Cardiac muscle cell (in vitro differentiated cells and primary cell): ENCODE results near the gene CLCN2. TPM values are rescaled to one million over a fixed set of nuclear protein-coding genes. Genes with fewer than 3 reads are reported as not detected.

Source experiments
- DNase-seq, 2 donors: peaks; one replicate each; pipeline versions ENCODE4 v3.0.0 to v3.0.0-alpha.2; 2010 to 2017; ENCODE audit warnings: low read depth in 1 of 2, low spot score in 1 of 2
- H3K27ac ChIP-seq: fragments of 200-600 bp; sonication (generic); 2 replicates; pipeline ENCODE4 v1.5.1; 2016
- H3K27me3 ChIP-seq: fragments of 200-600 bp; sonication (generic); 2 replicates; pipeline ENCODE4 v1.6.0; 2016; ENCODE audit warnings: control low read depth
- H3K36me3 ChIP-seq: fragments of 200-600 bp; sonication (generic); 2 replicates; pipeline ENCODE4 v1.5.1; 2016; ENCODE audit warnings: control low read depth
- H3K4me1 ChIP-seq: fragments of 200-600 bp; sonication (generic); 2 replicates; pipeline ENCODE4 v1.8.1; 2017; ENCODE audit warnings: low read depth, mild to moderate bottlenecking, mixed run types
- H3K4me3 ChIP-seq: fragments of 200-600 bp; sonication (generic); 2 replicates; pipeline ENCODE4 v1.5.1; 2016; ENCODE audit warnings: mild to moderate bottlenecking
- H3K9me3 ChIP-seq: fragments of 200-600 bp; sonication (generic); 2 replicates; pipeline ENCODE4 v1.5.1; 2017; ENCODE audit warnings: low read depth, mild to moderate bottlenecking, control low read depth
- CTCF ChIP-seq: IDR thresholded peaks from 2 replicates; pipeline ENCODE4 v1.5.1; 2012; ENCODE audit warnings: low read depth, mild to moderate bottlenecking, low read length
- polyA plus RNA-seq: library from polyadenylated mRNA; unstranded; fragments of >200 nt; fragmentation: Nextera tagmentation; extraction: Ambion mirVana; gene quantifications from 2 replicates; pipeline ENCODE4 v1.2.1, GENCODE V29; 2016
- total RNA-seq: library from RNA; depleted of rRNA; stranded (reverse); fragments of >200 nt; gene quantifications from 2 replicates; pipeline ENCODE4 v1.2.3, GENCODE V29; 2016

Gene CLCN2
- total and polyA plus RNA-seq, 2 experiments from 2014 or later, result 12.3 to 18.4 TPM

- Histone ChIP-seq H3K27ac (no peak overlapping the region), H3K36me3 (peaks cover 1% of the 10 kb centered on the region), H3K27me3 (no peaks in the 10 kb centered on the region), H3K4me1 (peaks cover 5% of the 10 kb centered on the region), H3K4me3 (no peak overlapping the region), H3K9me3 (no peaks in the 10 kb centered on the region)
- TF ChIP-seq CTCF, result no peak
- no peak for DNase-seq
Observed at GRCh38 chr3:184373422-184373821, 12.0 kb upstream of the CLCN2 start.

- no peak for TF ChIP-seq CTCF
- Histone ChIP-seq H3K4me1 (peaks cover 5% of the 10 kb centered on the region), H3K9me3 (no peaks in the 10 kb centered on the region), H3K27ac (no peak overlapping the region), H3K4me3 (no peak overlapping the region), H3K27me3 (no peaks in the 10 kb centered on the region), H3K36me3 (peaks cover 5% of the 10 kb centered on the region)
- no peak for DNase-seq
Observed at GRCh38 chr3:184372911-184373310, 11.5 kb upstream of the CLCN2 start.

GRCh38 chr3:184372296-184372821, 11.0 kb upstream of the CLCN2 start:
- no peaks in the 10 kb centered on the region for H3K27me3 ChIP-seq
- no peak overlapping the region for H3K4me3 ChIP-seq
- H3K36me3 ChIP-seq, result peaks cover 5% of the 10 kb centered on the region
- no peaks in the 10 kb centered on the region for H3K9me3 ChIP-seq
- peaks cover 1% of the 10 kb centered on the region for H3K4me1 ChIP-seq
- no peak for DNase-seq
- TF ChIP-seq CTCF, result no peak
- no peak overlapping the region for H3K27ac ChIP-seq

DNA sequence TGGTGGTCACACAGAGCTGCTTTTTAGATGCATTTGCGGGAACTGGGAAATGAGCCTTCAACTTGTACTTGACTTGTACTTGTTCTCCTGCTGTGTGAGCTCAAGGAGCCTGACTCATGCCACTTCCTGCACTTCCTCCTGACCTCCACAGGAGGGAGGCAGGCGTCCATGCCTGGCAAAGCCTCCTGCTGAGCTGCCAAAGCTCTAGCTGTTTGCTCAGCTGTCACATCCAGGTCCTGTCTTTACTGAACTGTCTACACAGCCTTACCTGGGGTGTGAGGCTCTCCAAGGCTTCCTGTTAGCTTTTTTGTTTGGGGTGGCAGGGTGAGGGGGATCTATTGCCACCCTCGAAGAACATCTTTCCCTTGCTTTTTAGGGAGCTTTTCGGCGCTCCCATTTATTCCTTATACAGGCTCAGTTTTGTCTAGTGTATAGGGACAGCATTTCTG, 10.2 kb upstream of the CLCN2 start:
- H3K36me3 ChIP-seq, result peaks cover 10% of the 10 kb centered on the region
- no peaks in the 10 kb centered on the region for H3K4me1 ChIP-seq
- no peak overlapping the region for H3K4me3 ChIP-seq
- DNase-seq, result peak; percentile 83 to 91
- H3K9me3 ChIP-seq, result no peaks in the 10 kb centered on the region
- peak; percentile 99 for TF ChIP-seq CTCF
- no peaks in the 10 kb centered on the region for H3K27me3 ChIP-seq
- no peak overlapping the region for H3K27ac ChIP-seq

DNA sequence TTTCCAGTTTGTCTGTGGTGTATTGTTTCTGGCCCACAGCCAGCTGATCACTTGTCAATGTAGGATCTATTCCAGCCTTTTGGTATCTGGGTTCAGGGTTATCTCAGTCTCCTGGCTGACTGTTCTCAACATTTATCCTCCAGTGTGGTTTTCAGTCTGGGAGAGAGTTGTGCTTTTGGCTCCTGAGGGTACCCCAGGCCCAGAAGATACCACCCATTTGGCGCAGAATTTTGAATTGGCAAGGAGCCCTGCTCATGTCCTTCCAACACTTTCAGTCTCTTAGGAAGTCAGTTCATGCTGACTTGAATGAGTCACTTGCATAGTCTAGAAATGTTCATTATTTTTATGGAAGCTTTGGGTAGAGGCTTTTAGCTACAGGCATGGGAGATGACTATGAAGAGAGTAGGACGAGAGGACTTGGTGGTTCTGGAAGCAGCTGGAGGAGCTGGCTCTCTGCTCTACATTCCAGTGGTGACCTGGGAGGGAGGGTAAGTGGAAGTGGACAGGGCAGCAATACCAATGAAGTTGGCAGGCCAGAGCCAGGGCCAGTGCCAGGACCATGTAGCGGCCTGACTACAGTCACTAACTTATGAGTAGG, 7.3 kb upstream of the CLCN2 start:
- H3K27ac ChIP-seq, result no peak overlapping the region
- peaks cover 11% of the 10 kb centered on the region for H3K36me3 ChIP-seq
- TF ChIP-seq CTCF, result no peak
- peaks cover 4% of the 10 kb centered on the region for H3K4me1 ChIP-seq
- DNase-seq, result peak in 1 of 2 donors; percentile 69
- no peaks in the 10 kb centered on the region for H3K9me3 ChIP-seq
- no peaks in the 10 kb centered on the region for H3K27me3 ChIP-seq
- no peak overlapping the region for H3K4me3 ChIP-seq
